Measurements from ENCODE around the gene EFCAB8.

EFCAB8 gene

DNA sequence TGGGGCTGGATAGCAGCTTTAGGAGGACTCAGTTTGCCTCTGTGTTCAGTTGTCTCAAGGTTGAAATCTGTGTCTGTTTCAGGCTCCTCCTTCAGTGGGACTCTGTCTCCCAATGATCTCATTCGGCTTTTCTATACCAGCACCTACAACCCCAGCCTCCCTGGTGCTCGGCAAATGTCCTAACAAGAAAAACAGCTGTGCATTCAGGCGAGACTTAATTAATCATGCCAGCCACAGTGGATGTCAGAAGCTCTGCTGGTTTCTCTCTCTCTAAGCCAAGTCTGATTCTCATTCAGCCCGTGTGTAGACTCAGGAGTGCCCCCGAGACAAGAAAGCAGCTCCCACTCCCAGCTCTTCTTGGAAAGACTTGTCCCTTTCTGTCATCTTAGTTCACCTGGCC lies 98.7 kb downstream of the EFCAB8 start:
- ATAC-seq = no peak
- TF ChIP-seq, protein P1, sequence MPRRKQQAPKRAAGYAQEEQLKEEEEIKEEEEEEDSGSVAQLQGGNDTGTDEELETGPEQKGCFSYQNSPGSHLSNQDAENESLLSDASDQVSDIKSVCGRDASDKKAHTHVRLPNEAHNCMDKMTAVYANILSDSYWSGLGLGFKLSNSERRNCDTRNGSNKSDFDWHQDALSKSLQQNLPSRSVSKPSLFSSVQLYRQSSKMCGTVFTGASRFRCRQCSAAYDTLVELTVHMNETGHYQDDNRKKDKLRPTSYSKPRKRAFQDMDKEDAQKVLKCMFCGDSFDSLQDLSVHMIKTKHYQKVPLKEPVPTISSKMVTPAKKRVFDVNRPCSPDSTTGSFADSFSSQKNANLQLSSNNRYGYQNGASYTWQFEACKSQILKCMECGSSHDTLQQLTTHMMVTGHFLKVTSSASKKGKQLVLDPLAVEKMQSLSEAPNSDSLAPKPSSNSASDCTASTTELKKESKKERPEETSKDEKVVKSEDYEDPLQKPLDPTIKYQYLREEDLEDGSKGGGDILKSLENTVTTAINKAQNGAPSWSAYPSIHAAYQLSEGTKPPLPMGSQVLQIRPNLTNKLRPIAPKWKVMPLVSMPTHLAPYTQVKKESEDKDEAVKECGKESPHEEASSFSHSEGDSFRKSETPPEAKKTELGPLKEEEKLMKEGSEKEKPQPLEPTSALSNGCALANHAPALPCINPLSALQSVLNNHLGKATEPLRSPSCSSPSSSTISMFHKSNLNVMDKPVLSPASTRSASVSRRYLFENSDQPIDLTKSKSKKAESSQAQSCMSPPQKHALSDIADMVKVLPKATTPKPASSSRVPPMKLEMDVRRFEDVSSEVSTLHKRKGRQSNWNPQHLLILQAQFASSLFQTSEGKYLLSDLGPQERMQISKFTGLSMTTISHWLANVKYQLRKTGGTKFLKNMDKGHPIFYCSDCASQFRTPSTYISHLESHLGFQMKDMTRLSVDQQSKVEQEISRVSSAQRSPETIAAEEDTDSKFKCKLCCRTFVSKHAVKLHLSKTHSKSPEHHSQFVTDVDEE (CRISPR knock-in tag; IDR thresholded peaks at IDR 0.05) = no peak

DNA sequence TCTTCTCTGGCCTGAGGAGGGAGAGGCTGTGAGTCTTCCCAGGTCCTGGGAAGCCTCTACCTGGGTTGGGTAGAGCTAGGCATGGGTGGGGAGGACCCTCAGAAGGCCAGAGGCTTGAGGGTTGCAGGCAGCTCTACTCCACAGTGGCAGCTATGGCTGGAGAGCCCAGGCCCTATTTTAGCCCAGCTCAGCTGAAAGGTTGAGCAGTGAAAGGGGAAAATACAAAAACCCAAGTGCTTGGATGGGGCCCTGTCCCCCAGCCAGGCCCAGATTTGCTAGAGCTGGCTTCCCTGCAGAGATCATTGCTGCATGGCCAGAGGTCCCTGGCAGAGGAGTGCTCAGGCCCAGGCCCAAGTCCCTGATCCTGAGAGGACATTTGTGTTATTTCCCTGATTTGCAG lies 99.9 kb downstream of the EFCAB8 start:
- TF ChIP-seq CSDC2 (CRISPR knock-in tag; IDR thresholded peaks at IDR 0.05) (no peak), RARB (CRISPR knock-in tag; IDR thresholded peaks at IDR 0.05) (no peak), PPARA (CRISPR knock-in tag; IDR thresholded peaks at IDR 0.05; ENCODE audit: borderline replicate concordance) (no peak), ZC3H10 (CRISPR knock-in tag; IDR thresholded peaks at IDR 0.05) (no peak), ZFP3 (CRISPR knock-in tag; IDR thresholded peaks at IDR 0.05) (no peak), SNAI2 (CRISPR knock-in tag; IDR thresholded peaks at IDR 0.05) (no peak), ZNF8 (CRISPR knock-in tag; IDR thresholded peaks at IDR 0.05) (no peak), ZNF70 (CRISPR knock-in tag; IDR thresholded peaks at IDR 0.05) (no peak), ARNTL (CRISPR knock-in tag; IDR thresholded peaks at IDR 0.05; ENCODE audit: borderline replicate concordance, low read depth) (no peak), OSR1 (CRISPR knock-in tag; IDR thresholded peaks at IDR 0.05) (no peak), TCF4 (CRISPR knock-in tag; IDR thresholded peaks at IDR 0.05; ENCODE audit: borderline replicate concordance) (no peak)
- TF ChIP-seq, protein P2, sequence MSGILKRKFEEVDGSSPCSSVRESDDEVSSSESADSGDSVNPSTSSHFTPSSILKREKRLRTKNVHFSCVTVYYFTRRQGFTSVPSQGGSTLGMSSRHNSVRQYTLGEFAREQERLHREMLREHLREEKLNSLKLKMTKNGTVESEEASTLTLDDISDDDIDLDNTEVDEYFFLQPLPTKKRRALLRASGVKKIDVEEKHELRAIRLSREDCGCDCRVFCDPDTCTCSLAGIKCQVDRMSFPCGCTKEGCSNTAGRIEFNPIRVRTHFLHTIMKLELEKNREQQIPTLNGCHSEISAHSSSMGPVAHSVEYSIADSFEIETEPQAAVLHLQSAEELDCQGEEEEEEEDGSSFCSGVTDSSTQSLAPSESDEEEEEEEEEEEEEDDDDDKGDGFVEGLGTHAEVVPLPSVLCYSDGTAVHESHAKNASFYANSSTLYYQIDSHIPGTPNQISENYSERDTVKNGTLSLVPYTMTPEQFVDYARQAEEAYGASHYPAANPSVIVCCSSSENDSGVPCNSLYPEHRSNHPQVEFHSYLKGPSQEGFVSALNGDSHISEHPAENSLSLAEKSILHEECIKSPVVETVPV (CRISPR knock-in tag; IDR thresholded peaks at IDR 0.05) = no peak
- TF ChIP-seq, protein P1 (CRISPR knock-in tag; IDR thresholded peaks at IDR 0.05) = no peak
- TF ChIP-seq, protein P3, sequence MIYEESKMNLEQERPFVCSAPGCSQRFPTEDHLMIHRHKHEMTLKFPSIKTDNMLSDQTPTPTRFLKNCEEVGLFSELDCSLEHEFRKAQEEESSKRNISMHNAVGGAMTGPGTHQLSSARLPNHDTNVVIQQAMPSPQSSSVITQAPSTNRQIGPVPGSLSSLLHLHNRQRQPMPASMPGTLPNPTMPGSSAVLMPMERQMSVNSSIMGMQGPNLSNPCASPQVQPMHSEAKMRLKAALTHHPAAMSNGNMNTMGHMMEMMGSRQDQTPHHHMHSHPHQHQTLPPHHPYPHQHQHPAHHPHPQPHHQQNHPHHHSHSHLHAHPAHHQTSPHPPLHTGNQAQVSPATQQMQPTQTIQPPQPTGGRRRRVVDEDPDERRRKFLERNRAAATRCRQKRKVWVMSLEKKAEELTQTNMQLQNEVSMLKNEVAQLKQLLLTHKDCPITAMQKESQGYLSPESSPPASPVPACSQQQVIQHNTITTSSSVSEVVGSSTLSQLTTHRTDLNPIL (CRISPR knock-in tag; IDR thresholded peaks at IDR 0.05; ENCODE audit: low read depth) = no peak
- no peak for ATAC-seq

DNA sequence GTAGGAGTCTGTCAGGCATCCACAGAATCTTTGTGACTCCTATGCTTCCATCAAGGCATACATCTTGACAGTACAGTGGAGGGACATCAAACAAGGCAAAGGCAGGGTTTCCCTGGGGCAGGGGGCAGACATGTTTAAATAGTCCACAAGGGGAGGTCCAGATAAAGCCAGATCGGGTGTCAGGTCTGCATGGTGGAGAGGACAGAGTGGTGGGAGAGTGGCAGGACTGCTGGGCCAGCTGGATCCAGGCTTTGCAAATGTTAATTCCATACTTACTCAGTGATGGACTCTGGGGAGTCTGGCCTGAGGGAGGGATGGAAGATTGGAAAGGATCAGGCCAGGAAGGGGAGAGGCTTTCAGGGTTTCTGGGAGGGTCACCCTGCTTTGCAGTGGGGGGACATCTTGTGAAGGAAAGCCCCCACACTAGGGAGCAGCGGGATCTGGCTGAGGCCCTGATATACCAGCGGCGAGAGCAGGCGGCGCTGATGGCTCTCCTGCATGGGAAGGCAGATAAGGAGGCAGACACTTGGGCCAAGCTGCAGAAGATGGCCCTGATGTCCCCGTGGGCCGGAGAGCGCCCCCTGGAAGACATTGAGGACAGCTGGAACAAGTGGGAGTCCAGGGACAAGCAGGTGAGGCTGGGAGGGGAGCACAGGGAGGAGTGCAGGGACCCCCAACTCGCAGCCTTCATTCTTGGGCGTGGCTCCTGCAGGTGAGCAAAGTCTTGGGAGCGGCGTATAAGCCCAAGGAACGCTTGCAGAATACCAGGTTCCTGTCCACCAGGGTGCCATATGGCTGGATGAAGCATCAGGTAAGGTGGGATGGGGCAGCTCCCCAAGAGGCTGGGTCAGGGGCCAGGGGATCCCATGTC lies 100.9 kb downstream of the EFCAB8 start:
- TF ChIP-seq, protein P4, sequence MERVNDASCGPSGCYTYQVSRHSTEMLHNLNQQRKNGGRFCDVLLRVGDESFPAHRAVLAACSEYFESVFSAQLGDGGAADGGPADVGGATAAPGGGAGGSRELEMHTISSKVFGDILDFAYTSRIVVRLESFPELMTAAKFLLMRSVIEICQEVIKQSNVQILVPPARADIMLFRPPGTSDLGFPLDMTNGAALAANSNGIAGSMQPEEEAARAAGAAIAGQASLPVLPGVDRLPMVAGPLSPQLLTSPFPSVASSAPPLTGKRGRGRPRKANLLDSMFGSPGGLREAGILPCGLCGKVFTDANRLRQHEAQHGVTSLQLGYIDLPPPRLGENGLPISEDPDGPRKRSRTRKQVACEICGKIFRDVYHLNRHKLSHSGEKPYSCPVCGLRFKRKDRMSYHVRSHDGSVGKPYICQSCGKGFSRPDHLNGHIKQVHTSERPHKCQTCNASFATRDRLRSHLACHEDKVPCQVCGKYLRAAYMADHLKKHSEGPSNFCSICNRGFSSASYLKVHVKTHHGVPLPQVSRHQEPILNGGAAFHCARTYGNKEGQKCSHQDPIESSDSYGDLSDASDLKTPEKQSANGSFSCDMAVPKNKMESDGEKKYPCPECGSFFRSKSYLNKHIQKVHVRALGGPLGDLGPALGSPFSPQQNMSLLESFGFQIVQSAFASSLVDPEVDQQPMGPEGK (CRISPR knock-in tag; IDR thresholded peaks at IDR 0.05; ENCODE audit: borderline replicate concordance) = no peak
- no peak for ATAC-seq

DNA sequence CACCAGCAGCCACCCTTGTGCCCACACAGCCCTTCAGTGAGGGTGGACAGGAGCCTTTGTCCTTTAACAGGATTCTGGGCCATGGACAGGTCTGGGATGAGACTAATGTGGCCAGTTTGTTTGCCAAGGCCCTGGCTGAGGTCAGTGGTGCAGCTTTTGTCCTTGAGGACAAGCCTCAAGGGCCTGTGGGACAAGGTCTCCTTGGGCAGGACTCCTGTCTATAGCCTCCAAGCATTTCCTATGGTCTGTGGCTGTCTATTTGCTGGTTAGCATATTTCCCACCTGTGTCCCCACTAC lies 101.4 kb downstream of the EFCAB8 start:
- TF ChIP-seq ISL1 (CRISPR knock-in tag; IDR thresholded peaks at IDR 0.05) (no peak), ZNF70 (CRISPR knock-in tag; IDR thresholded peaks at IDR 0.05) (no peak), SNAI2 (CRISPR knock-in tag; IDR thresholded peaks at IDR 0.05) (no peak), ESRRG (CRISPR knock-in tag; IDR thresholded peaks at IDR 0.05) (no peak), PPARA (CRISPR knock-in tag; IDR thresholded peaks at IDR 0.05; ENCODE audit: borderline replicate concordance) (no peak), ARNTL (CRISPR knock-in tag; IDR thresholded peaks at IDR 0.05; ENCODE audit: borderline replicate concordance, low read depth) (no peak), TCF4 (CRISPR knock-in tag; IDR thresholded peaks at IDR 0.05; ENCODE audit: borderline replicate concordance) (no peak), RARB (CRISPR knock-in tag; IDR thresholded peaks at IDR 0.05) (no peak), CSDC2 (CRISPR knock-in tag; IDR thresholded peaks at IDR 0.05) (no peak), ZNF565 (CRISPR knock-in tag; conservative IDR thresholded peaks at IDR 0.05; ENCODE audit: low read depth) (no peak)
- TF ChIP-seq, protein P4 (CRISPR knock-in tag; IDR thresholded peaks at IDR 0.05; ENCODE audit: borderline replicate concordance) = no peak
- TF ChIP-seq, protein P3 (CRISPR knock-in tag; IDR thresholded peaks at IDR 0.05; ENCODE audit: low read depth) = no peak
- no peak for ATAC-seq

Data from SK-N-SH treated with all-trans-retinoic acid at 6 μM for 48 hours (cell line).